ENCODE data around the gene TNFRSF18. TPM values are rescaled to one million over a fixed set of nuclear protein-coding genes. Genes with fewer than 3 reads are reported as not detected.
"Not testable (repeated sequence)": the region's sequence is repeated elsewhere in the genome, so short reads cannot be mapped to it uniquely, and the experiment has no call there.

The TNFRSF18 gene
- total and polyA plus RNA-seq, 2 experiments from 2014 or later = 1.1 to 1.5 TPM

DNA sequence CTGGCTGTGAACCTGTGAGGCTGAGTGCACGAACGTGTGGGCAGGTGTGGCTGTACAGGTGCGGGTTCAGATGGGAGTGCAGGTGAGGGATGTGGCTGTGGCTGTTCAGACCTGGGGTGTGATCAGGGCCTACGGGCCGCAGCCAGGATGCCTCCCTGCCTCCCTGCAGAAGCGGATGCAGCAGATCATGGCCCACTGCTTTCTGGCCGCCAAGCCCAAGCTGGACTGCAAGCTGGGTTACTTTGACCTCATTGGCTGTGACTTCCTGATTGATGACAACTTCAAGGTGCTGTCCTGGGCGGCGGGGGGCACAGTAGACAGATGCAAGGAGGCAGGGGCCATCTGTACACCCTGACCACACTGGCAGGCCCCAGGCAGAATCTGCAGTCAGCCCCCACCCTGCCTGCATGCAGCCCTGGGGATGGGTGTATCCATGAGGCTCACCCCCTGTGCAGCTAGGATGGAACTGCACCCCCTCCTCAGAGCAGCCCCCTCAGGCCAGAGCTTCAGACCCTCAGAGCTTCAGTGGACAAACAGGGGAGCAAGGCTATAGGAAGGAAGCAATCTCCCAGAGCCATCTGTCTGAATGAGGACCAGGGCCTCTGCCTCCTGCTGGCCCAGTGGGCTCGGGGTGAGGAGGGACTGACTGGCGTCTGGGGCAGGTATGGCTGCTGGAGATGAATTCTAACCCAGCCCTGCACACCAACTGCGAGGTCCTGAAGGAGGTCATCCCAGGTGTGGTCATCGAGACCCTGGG lies 9.8 kb downstream of the TNFRSF18 start (continued):
- TF ChIP-seq, protein P1, sequence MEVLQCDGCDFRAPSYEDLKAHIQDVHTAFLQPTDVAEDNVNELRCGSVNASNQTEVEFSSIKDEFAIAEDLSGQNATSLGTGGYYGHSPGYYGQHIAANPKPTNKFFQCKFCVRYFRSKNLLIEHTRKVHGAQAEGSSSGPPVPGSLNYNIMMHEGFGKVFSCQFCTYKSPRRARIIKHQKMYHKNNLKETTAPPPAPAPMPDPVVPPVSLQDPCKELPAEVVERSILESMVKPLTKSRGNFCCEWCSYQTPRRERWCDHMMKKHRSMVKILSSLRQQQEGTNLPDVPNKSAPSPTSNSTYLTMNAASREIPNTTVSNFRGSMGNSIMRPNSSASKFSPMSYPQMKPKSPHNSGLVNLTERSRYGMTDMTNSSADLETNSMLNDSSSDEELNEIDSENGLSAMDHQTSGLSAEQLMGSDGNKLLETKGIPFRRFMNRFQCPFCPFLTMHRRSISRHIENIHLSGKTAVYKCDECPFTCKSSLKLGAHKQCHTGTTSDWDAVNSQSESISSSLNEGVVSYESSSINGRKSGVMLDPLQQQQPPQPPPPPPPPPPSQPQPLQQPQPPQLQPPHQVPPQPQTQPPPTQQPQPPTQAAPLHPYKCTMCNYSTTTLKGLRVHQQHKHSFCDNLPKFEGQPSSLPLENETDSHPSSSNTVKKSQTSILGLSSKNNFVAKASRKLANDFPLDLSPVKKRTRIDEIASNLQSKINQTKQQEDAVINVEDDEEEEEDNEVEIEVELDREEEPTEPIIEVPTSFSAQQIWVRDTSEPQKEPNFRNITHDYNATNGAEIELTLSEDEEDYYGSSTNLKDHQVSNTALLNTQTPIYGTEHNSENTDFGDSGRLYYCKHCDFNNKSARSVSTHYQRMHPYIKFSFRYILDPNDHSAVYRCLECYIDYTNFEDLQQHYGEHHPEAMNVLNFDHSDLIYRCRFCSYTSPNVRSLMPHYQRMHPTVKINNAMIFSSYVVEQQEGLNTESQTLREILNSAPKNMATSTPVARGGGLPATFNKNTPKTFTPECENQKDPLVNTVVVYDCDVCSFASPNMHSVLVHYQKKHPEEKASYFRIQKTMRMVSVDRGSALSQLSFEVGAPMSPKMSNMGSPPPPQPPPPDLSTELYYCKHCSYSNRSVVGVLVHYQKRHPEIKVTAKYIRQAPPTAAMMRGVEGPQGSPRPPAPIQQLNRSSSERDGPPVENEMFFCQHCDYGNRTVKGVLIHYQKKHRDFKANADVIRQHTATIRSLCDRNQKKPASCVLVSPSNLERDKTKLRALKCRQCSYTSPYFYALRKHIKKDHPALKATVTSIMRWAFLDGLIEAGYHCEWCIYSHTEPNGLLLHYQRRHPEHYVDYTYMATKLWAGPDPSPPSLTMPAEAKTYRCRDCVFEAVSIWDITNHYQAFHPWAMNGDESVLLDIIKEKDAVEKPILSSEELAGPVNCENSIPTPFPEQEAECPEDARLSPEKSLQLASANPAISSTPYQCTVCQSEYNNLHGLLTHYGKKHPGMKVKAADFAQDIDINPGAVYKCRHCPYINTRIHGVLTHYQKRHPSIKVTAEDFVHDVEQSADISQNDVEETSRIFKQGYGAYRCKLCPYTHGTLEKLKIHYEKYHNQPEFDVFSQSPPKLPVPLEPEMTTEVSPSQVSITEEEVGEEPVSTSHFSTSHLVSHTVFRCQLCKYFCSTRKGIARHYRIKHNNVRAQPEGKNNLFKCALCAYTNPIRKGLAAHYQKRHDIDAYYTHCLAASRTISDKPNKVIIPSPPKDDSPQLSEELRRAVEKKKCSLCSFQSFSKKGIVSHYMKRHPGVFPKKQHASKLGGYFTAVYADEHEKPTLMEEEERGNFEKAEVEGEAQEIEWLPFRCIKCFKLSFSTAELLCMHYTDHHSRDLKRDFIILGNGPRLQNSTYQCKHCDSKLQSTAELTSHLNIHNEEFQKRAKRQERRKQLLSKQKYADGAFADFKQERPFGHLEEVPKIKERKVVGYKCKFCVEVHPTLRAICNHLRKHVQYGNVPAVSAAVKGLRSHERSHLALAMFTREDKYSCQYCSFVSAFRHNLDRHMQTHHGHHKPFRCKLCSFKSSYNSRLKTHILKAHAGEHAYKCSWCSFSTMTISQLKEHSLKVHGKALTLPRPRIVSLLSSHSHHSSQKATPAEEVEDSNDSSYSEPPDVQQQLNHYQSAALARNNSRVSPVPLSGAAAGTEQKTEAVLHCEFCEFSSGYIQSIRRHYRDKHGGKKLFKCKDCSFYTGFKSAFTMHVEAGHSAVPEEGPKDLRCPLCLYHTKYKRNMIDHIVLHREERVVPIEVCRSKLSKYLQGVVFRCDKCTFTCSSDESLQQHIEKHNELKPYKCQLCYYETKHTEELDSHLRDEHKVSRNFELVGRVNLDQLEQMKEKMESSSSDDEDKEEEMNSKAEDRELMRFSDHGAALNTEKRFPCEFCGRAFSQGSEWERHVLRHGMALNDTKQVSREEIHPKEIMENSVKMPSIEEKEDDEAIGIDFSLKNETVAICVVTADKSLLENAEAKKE (CRISPR knock-in tag; IDR thresholded peaks at IDR 0.05) = no peak
- TF ChIP-seq ZNF331 (CRISPR knock-in tag; IDR thresholded peaks at IDR 0.05; ENCODE audit: low read depth) (no peak), POLR2AphosphoS5 (IDR thresholded peaks at IDR 0.05; ENCODE audit: low read depth) (no peak)

DNA sequence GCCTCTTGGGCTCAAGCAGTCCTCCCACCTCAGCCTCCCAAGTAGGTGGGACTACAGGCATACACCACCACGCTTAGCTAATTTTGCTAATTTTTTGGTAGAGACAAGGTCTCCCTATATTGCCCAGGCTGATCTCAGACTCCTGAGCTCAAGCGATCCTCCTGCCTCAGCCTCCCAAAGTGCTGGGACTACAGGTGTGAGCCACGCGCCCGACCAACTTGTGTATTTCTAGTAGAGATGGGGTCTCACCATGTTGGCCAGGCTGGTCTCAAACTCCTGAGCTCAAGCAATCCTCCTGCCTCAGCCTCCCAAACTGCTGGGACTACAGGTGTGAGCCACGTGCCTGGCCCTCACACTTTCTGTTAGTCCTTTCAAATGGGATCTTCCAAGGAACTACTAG lies 10.7 kb downstream of the TNFRSF18 start:
- H3K36me3 ChIP-seq (ENCODE audit: insufficient read depth); H3K27me3 Mint-ChIP-seq (ENCODE audit: insufficient read depth, low read depth, poor library complexity); DNase-seq (ENCODE audit: low spot score); H3K36me3 Mint-ChIP-seq (ENCODE audit: low read depth); H3K4me3 Mint-ChIP-seq; H3K4me3 ChIP-seq; H4K20me1 ChIP-seq (replicated peaks; ENCODE audit: insufficient read depth); H3K4me2 ChIP-seq; H3K9me2 ChIP-seq (ENCODE audit: insufficient read depth); H3F3A ChIP-seq (replicated peaks; ENCODE audit: low read depth); H3K27ac ChIP-seq (ENCODE audit: low read depth); H3K27ac Mint-ChIP-seq; H3K79me2 ChIP-seq (replicated peaks; ENCODE audit: insufficient read depth); H3K4me1 Mint-ChIP-seq; H2AFZ ChIP-seq; H3K27me3 ChIP-seq (ENCODE audit: insufficient read depth); H3K4me1 ChIP-seq (ENCODE audit: insufficient read depth); ATAC-seq: not testable (repeated sequence)
- H3K9me3 Mint-ChIP-seq = peaks cover 38% of the 10 kb centered on the region

DNA sequence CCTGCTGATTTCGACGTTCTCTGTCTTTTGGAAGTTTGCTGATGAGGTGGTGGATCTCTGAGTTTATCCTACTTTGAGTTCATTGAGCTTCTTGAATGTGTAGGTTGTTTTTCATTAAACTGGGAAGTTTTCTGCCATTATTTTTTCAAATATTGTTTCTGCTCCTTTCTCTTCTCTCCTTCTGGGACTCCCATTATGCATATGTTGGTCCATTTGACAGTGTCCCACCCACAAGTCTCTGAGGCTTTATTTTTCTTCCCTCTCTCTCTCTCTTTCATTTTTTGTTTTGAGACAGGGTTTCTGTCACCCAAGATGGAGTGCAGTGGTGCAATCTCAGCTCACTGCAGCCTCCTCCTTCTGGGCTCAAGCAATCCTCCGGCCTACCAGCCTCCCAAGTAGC lies 11.7 kb downstream of the TNFRSF18 start:
- ATAC-seq (no peak), DNase-seq (ENCODE audit: low spot score) (peak; percentile 20)
- Histone ChIP-seq H3K27me3 (ENCODE audit: insufficient read depth) (no peaks in the 10 kb centered on the region), H3K27ac (ENCODE audit: low read depth) (no peak overlapping the region), H3K79me2 (replicated peaks; ENCODE audit: insufficient read depth) (no peaks in the 10 kb centered on the region), H3K4me3 (no peak overlapping the region), H3K9me2 (ENCODE audit: insufficient read depth) (no peaks in the 10 kb centered on the region), H3F3A (replicated peaks; ENCODE audit: low read depth) (no peaks in the 10 kb centered on the region), H3K4me2 (no peak overlapping the region), H3K36me3 (ENCODE audit: insufficient read depth) (no peaks in the 10 kb centered on the region), H4K20me1 (replicated peaks; ENCODE audit: insufficient read depth) (no peaks in the 10 kb centered on the region), H2AFZ (no peak overlapping the region), H3K4me1 (ENCODE audit: insufficient read depth) (no peaks in the 10 kb centered on the region)
- H3K27me3 Mint-ChIP-seq (ENCODE audit: insufficient read depth, low read depth, poor library complexity) = no peaks in the 10 kb centered on the region
- no peaks in the 10 kb centered on the region for H3K4me1 Mint-ChIP-seq
- peaks cover 44% of the 10 kb centered on the region for H3K9me3 Mint-ChIP-seq
- no peak overlapping the region for H3K27ac Mint-ChIP-seq
- peaks cover 9% of the 10 kb centered on the region; the same call in 2 of the 3 replicates for H3K36me3 Mint-ChIP-seq (ENCODE audit: low read depth)
- no peak overlapping the region for H3K4me3 Mint-ChIP-seq
- TF ChIP-seq JUNB (IDR thresholded peaks at IDR 0.05; ENCODE audit: unreplicated experiment) = no peak
- TF ChIP-seq STAT1 (IDR thresholded peaks at IDR 0.05; ENCODE audit: unreplicated experiment) = no peak
- no peak for TF ChIP-seq ZNF114 (CRISPR knock-in tag; IDR thresholded peaks at IDR 0.05)
- TF ChIP-seq, protein P2, sequence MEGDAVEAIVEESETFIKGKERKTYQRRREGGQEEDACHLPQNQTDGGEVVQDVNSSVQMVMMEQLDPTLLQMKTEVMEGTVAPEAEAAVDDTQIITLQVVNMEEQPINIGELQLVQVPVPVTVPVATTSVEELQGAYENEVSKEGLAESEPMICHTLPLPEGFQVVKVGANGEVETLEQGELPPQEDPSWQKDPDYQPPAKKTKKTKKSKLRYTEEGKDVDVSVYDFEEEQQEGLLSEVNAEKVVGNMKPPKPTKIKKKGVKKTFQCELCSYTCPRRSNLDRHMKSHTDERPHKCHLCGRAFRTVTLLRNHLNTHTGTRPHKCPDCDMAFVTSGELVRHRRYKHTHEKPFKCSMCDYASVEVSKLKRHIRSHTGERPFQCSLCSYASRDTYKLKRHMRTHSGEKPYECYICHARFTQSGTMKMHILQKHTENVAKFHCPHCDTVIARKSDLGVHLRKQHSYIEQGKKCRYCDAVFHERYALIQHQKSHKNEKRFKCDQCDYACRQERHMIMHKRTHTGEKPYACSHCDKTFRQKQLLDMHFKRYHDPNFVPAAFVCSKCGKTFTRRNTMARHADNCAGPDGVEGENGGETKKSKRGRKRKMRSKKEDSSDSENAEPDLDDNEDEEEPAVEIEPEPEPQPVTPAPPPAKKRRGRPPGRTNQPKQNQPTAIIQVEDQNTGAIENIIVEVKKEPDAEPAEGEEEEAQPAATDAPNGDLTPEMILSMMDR (conservative IDR thresholded peaks at IDR 0.05; ENCODE audit: low read depth in 2 of 2) = no peak
- no peak for TF ChIP-seq ZNF331 (CRISPR knock-in tag; IDR thresholded peaks at IDR 0.05; ENCODE audit: low read depth)
